Measurements from ENCODE around the gene BAZ2B.

Gene BAZ2B

DNA sequence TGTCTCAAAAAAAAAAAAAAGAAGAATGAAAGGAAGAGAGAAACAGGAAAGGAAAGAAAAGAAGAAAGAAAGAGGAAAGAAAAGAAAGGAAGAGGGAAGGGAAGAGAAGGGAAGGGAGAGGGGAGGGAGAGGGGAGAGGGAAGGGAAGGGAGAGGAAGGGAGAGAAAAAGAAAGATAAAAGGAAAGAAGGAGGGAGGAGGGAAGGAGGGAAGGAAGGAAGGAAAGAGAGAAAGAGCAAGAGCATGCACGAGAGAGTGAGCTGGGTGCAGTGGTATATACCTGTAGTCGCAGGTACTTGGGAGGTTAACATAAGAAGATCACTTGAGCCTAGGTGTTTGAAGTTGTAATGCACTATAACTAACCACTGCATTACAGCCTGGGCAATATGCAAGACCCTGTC lies 6.6 kb upstream of the BAZ2B start:
- no peak for TF ChIP-seq ZFP30 (CRISPR knock-in tag; IDR thresholded peaks at IDR 0.05)
- TF ChIP-seq ZNF8 (CRISPR knock-in tag; IDR thresholded peaks at IDR 0.05) = no peak
- TF ChIP-seq OSR1 (CRISPR knock-in tag; IDR thresholded peaks at IDR 0.05) = no peak
- no peak for TF ChIP-seq RARB (CRISPR knock-in tag; IDR thresholded peaks at IDR 0.05)
- TF ChIP-seq, protein P1, sequence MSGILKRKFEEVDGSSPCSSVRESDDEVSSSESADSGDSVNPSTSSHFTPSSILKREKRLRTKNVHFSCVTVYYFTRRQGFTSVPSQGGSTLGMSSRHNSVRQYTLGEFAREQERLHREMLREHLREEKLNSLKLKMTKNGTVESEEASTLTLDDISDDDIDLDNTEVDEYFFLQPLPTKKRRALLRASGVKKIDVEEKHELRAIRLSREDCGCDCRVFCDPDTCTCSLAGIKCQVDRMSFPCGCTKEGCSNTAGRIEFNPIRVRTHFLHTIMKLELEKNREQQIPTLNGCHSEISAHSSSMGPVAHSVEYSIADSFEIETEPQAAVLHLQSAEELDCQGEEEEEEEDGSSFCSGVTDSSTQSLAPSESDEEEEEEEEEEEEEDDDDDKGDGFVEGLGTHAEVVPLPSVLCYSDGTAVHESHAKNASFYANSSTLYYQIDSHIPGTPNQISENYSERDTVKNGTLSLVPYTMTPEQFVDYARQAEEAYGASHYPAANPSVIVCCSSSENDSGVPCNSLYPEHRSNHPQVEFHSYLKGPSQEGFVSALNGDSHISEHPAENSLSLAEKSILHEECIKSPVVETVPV (CRISPR knock-in tag; IDR thresholded peaks at IDR 0.05) = no peak
- no peak for TF ChIP-seq ESRRG (CRISPR knock-in tag; IDR thresholded peaks at IDR 0.05)
- TF ChIP-seq, protein P2, sequence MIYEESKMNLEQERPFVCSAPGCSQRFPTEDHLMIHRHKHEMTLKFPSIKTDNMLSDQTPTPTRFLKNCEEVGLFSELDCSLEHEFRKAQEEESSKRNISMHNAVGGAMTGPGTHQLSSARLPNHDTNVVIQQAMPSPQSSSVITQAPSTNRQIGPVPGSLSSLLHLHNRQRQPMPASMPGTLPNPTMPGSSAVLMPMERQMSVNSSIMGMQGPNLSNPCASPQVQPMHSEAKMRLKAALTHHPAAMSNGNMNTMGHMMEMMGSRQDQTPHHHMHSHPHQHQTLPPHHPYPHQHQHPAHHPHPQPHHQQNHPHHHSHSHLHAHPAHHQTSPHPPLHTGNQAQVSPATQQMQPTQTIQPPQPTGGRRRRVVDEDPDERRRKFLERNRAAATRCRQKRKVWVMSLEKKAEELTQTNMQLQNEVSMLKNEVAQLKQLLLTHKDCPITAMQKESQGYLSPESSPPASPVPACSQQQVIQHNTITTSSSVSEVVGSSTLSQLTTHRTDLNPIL (CRISPR knock-in tag; IDR thresholded peaks at IDR 0.05; ENCODE audit: low read depth) = no peak
- TF ChIP-seq, protein P3, sequence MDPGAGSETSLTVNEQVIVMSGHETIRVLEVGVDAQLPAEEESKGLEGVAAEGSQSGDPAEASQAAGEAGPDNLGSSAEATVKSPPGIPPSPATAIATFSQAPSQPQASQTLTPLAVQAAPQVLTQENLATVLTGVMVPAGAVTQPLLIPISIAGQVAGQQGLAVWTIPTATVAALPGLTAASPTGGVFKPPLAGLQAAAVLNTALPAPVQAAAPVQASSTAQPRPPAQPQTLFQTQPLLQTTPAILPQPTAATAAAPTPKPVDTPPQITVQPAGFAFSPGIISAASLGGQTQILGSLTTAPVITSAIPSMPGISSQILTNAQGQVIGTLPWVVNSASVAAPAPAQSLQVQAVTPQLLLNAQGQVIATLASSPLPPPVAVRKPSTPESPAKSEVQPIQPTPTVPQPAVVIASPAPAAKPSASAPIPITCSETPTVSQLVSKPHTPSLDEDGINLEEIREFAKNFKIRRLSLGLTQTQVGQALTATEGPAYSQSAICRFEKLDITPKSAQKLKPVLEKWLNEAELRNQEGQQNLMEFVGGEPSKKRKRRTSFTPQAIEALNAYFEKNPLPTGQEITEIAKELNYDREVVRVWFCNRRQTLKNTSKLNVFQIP (CRISPR knock-in tag; IDR thresholded peaks at IDR 0.05; ENCODE audit: borderline replicate concordance, low read depth) = no peak
- no peak for TF ChIP-seq CSDC2 (CRISPR knock-in tag; IDR thresholded peaks at IDR 0.05)
- TF ChIP-seq ISL1 (CRISPR knock-in tag; IDR thresholded peaks at IDR 0.05) = no peak
- no peak for TF ChIP-seq ZNF70 (CRISPR knock-in tag; IDR thresholded peaks at IDR 0.05)
- TF ChIP-seq TOX (CRISPR knock-in tag; IDR thresholded peaks at IDR 0.05; ENCODE audit: borderline replicate concordance) = no peak
- TF ChIP-seq ARNTL (CRISPR knock-in tag; IDR thresholded peaks at IDR 0.05; ENCODE audit: borderline replicate concordance, low read depth) = no peak
- TF ChIP-seq PPARA (CRISPR knock-in tag; IDR thresholded peaks at IDR 0.05; ENCODE audit: borderline replicate concordance) = no peak
- TF ChIP-seq TCF4 (CRISPR knock-in tag; IDR thresholded peaks at IDR 0.05; ENCODE audit: borderline replicate concordance) = no peak
- TF ChIP-seq, protein P4, sequence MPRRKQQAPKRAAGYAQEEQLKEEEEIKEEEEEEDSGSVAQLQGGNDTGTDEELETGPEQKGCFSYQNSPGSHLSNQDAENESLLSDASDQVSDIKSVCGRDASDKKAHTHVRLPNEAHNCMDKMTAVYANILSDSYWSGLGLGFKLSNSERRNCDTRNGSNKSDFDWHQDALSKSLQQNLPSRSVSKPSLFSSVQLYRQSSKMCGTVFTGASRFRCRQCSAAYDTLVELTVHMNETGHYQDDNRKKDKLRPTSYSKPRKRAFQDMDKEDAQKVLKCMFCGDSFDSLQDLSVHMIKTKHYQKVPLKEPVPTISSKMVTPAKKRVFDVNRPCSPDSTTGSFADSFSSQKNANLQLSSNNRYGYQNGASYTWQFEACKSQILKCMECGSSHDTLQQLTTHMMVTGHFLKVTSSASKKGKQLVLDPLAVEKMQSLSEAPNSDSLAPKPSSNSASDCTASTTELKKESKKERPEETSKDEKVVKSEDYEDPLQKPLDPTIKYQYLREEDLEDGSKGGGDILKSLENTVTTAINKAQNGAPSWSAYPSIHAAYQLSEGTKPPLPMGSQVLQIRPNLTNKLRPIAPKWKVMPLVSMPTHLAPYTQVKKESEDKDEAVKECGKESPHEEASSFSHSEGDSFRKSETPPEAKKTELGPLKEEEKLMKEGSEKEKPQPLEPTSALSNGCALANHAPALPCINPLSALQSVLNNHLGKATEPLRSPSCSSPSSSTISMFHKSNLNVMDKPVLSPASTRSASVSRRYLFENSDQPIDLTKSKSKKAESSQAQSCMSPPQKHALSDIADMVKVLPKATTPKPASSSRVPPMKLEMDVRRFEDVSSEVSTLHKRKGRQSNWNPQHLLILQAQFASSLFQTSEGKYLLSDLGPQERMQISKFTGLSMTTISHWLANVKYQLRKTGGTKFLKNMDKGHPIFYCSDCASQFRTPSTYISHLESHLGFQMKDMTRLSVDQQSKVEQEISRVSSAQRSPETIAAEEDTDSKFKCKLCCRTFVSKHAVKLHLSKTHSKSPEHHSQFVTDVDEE (CRISPR knock-in tag; IDR thresholded peaks at IDR 0.05) = no peak
- TF ChIP-seq, protein P5, sequence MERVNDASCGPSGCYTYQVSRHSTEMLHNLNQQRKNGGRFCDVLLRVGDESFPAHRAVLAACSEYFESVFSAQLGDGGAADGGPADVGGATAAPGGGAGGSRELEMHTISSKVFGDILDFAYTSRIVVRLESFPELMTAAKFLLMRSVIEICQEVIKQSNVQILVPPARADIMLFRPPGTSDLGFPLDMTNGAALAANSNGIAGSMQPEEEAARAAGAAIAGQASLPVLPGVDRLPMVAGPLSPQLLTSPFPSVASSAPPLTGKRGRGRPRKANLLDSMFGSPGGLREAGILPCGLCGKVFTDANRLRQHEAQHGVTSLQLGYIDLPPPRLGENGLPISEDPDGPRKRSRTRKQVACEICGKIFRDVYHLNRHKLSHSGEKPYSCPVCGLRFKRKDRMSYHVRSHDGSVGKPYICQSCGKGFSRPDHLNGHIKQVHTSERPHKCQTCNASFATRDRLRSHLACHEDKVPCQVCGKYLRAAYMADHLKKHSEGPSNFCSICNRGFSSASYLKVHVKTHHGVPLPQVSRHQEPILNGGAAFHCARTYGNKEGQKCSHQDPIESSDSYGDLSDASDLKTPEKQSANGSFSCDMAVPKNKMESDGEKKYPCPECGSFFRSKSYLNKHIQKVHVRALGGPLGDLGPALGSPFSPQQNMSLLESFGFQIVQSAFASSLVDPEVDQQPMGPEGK (CRISPR knock-in tag; IDR thresholded peaks at IDR 0.05; ENCODE audit: borderline replicate concordance) = no peak
- ATAC-seq = no peak

DNA sequence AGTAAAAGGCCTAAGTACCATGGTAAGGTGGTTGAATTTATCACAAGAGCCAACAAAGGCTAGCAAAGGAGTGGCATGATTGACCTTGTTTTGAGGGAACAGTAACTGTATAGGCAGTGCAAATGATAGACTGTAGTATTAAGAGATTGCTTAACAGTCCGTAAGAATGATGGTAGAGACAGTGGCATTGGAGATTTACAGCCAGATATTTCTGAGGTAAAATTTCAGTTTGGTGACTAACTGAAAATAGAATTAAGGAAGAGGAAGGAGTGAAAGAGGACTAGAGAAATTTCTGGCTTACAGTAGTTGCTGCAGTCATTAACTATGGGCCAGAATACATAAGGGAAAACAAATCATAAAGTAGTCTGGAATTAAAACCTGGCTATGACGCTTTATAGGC lies 4.4 kb upstream of the BAZ2B start:
- no peak for ATAC-seq
- no peak for TF ChIP-seq GLIS3 (CRISPR knock-in tag; IDR thresholded peaks at IDR 0.05)
- no peak for TF ChIP-seq ZNF70 (CRISPR knock-in tag; IDR thresholded peaks at IDR 0.05)
- no peak for TF ChIP-seq ZFP3 (CRISPR knock-in tag; IDR thresholded peaks at IDR 0.05)
- TF ChIP-seq PPARA (CRISPR knock-in tag; IDR thresholded peaks at IDR 0.05; ENCODE audit: borderline replicate concordance) = no peak
- TF ChIP-seq, protein P3 (CRISPR knock-in tag; IDR thresholded peaks at IDR 0.05; ENCODE audit: borderline replicate concordance, low read depth) = no peak
- TF ChIP-seq ARNTL (CRISPR knock-in tag; IDR thresholded peaks at IDR 0.05; ENCODE audit: borderline replicate concordance, low read depth) = no peak
- TF ChIP-seq OSR1 (CRISPR knock-in tag; IDR thresholded peaks at IDR 0.05) = no peak
- no peak for TF ChIP-seq BACH2 (CRISPR knock-in tag; IDR thresholded peaks at IDR 0.05; ENCODE audit: borderline replicate concordance)
- TF ChIP-seq ZNF565 (CRISPR knock-in tag; conservative IDR thresholded peaks at IDR 0.05; ENCODE audit: low read depth) = no peak

All from SK-N-SH treated with all-trans-retinoic acid at 6 μM for 48 hours (cell line).